HG03457 (cell line): ENCODE results near the gene RCN2.

Source experiments
- ATAC-seq: cut with Tn5 transposase; IDR thresholded peaks from one replicate; pipeline ENCODE4 v1.9.1; 2021; ENCODE audit warnings: moderate number of reproducible peaks; ENCODE audit not compliant: unreplicated experiment

RCN2 gene

DNA sequence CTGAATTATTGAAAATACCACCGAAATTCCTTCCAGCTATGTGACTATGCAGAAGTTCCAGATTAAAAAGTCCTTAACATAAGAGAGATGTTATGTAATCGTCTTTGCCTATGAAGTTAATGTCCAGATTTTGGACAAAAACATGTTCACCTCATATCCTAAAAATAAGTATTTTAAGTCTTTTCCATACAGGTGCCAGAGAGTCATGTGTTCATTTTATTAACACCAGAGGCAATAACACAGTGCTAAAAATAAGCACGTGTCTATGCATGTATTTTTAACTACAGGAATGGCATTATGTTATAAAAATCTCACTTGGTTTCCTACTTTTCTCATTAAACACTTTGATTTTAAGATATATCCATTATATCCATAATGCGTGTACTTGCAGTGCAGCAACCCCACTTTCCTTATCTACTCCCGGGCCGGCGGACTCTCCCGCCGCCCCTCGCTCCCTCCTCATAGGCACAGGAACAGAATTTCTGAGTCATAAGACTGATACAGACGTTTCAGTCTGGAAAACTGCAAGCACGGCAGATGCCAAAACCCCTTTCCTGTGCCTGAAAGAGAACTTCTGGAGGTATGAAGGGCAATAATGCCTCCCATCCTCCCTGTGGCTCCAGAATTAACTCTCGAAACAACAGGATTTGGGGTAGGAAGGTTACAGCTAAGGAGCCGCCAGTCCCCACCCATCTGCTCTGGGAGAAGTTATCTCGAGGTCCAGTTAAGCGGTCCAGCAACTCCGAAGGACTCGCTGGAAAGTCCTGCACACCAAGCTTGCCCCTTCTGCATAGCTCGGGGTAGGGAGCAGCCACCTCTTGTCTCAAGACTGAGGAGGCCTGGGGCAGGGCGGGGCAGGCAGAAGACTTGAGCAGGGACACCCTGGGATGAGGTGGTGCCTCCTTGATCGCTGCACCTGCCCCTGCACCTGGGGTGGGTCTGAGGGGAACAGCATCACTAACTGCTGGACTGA is 41.1 kb downstream of the RCN2 start:
- ATAC-seq = no peak

- ATAC-seq = no peak
Measured at GRCh38 chr15:76973362-76973743, 41.8 kb downstream of the RCN2 start.

DNA sequence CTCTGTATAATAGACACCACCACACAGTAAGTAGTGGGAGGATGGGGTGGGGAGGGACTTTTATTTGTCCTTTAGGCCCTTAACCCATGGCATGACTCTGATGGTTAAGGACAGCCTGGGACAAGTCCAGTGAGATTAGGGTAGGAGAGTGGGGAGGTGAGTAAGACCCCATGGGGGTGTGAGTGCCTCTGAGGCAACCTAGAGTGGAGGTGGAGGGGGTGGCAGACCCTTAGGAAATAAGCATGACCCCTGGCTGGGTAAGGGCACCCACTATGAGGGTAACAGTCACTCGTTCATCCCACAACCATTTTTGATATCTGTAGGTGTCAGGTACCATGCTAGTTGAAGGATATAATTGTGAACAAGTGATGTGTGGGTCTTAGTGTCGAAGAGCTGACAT is 42.4 kb downstream of the RCN2 start:
- no peak for ATAC-seq

DNA sequence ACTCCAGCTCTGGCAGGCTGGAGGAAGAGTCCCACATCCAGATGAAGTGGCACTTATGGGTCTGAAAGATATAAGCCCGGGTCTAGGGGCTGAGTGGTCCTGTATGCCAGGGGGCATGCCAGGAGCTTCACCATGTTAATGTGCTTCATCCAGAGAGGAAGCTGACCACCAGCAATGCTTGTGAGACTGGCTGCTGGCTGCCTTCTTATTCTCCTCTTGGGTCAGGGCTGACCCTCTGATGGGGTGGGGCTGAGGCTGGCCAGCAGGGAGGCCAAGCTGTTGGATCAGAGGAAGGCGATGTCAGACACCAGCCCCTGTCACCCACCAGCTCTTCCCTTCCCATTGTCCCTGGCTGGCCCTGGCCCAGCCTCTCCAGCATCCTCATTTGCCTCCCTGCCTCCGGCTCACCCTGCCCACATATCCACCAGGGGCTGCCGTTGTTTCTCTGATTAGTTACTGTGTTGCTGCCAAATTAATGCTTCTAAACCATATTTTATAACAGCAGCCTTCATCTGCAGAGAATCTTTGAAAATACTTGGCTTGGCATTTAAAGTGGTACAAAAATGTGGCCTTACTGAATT is 43.0 kb downstream of the RCN2 start:
- ATAC-seq = no peak

DNA sequence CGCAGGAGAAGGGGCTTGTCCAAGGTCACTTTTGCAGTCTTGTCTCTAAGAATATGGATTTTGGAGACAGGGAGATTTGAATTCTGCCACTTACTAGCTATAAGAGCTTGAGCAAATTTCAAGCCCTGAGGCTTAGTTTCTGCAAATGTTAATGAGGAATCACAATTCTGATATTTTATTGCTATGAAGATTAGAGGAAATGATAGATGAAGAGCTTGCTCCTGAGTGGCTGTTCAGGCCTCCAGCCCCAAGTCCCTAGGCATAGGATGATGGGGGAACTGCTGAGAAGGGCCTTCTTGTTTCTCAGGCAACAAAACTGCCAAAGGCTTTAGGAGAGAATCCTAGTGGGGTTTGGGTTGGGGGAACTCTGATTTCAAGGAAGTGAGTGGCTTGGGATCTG is 44.6 kb downstream of the RCN2 start:
- no peak for ATAC-seq

- no peak for ATAC-seq
Measured at GRCh38 chr15:76976572-76977270, 45.2 kb downstream of the RCN2 start.

DNA sequence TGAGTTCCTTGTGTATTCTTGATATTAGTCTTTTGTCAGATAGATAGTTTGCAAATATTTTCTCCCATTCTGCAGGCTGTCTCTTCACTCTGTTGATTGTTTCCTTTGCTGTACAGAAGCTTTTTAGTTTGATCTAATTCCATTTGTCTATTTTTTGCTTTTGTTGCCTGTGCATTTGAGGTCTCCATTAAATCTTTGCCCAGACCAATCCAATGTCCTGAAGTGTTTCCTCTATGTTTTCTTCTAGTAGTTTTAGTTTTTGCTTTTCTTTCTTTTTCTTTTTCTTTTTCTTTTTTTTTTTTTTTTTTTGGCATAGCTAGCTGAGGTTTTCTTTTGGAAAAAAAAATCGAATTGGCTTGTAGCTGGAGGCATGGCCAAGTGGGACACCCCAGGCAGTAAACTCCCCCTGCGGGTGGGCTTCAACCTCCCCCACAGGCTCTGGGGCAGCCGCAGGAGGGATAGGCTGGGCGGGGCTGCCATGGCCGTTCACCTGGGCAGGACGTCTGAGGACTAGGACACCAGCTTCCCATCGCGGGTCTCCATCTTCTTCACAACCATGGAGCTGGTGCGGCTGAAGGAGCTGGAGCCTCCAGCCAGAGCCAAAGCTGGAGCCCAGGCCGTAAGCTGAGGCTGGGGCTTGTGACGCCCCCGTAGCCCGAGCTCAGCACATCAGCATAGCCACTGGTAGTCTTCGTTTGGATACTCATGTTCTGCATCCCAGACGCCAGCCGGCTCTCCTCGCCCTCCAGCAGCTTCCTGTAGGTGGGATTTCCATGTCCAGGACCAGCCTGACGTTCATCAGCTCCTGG is 47.2 kb downstream of the RCN2 start:
- no peak for ATAC-seq

DNA sequence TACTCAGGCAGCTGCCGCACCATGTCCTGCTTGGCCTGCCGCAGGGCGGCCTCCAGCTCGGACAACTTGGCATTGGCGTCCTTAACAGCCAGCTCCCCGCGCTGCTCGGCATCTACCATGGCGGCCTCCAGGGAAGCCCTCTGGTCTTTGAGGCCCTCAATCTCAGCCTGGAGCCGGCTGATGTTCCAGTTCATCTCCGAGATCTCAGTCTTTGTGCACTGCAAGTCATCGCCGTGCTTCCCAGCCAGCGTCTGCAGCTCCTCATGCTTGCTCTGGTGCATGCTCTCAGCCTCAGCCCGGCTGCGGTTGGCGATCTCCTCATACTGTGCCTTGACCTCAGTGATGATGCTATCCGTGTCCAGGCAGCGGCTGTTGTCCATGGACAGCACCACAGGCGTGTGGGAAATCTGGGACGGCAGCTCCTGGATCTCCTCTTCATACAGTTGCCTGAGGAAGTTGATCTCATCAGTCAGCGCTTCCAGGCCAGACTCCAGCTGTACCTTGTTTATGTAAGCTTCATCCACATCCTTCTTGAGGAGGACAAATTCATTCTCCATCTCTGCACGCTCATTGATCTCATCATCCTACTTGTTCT is 47.9 kb downstream of the RCN2 start:
- ATAC-seq = no peak

DNA sequence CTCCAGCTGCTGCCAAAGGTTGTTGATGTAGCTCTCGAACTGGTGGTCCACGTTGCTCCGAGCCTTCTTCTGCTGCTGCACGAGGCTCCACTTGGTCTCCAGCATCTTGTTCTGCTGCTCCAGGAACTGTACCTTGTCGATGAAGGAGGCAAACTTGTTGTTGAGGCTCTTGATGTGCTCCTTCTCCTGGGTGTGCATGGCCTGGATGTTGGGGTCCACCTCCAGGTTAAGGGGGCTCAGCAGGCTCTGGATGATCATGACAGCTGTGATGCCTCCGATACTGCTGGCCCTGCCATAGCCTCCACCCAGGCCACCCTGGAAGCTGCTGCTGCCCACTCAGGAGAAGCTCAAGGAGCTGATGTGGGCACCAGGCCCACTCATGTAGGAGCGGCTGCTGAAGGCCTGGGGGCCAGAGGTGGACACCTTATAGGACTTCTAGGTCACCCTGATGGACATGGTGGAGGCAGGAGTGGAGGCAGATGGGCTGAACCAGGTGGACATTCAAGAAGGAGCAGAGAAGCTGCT is 48.5 kb downstream of the RCN2 start:
- ATAC-seq = no peak

DNA sequence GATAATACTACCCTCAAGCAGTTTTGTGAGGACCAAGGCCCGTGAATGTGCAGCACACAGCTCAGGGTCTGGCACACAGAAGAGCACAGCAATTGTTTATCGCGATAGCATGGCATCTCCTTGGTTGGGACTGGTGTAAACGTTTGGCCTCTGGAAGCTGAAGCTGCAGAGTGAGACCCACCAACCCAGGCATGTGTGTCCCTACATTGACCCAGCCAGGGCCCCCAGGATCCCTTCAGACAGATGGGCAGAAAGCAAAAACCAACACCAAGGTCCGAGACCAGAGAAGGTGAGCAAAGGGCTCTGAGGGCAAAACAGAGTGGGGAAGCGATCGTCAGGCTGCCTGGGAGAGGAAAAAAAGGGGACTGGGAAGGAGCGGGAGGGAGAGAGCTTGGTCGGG is 50.8 kb downstream of the RCN2 start:
- ATAC-seq = no peak

- ATAC-seq = no peak
Measured at GRCh38 chr15:76982756-76983155, 51.2 kb downstream of the RCN2 start.

DNA sequence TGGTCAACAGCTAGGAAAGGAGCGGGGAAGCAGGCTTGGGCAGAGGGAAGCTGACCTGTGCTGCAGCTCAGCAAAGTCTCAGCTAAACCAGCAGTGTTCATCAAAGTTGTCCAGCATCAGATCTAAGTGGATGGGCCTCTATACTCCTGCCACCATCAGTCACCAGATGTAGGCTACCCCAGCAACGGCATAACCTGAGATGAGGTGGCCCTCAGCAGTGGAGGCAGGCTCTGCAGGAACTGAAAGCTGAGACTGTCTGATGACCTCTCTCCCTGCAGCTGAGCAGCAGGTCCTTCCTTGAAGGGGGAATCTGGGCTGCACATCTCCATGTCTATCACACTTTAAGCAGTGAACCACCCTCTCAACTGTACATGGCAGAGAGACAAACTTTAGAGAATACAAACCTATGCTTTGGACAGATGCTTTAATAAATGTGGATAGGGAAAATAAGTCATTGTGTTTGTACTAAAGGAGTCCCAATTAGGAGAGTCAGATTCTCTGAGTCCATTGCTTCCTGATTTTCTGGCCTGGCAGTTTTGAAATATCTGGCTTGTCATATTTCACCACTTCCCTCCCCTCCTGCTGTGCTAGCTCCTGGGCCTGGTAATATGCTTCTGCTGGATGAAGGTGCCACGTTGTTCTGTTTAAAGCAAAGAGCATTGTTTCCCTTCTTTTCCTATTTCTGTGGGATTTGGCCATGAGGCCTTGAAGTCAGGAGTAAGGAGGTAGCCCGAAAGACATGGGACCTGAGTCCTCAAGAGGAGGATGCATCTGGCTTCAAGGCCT is 52.2 kb downstream of the RCN2 start:
- no peak for ATAC-seq

DNA sequence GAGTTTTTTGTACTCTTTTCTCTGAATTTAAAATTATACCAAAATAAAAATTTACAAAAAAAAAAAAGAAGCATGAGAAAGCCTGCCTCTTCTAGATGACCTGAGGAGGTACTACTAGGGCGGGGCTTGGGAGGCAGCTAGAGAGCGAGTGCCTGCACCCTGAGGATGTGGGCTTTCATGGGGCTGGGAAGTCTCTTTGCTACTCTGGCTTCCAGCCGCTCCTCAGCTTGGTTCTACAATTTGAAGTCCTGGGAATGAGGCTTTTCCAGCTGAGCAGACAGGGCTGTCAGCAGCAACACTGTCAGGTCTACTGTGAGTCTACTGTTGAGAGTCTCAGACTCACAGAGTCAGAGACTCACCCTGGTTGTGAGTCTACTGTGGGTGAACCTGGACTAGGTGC is 55.2 kb downstream of the RCN2 start:
- ATAC-seq = no peak

DNA sequence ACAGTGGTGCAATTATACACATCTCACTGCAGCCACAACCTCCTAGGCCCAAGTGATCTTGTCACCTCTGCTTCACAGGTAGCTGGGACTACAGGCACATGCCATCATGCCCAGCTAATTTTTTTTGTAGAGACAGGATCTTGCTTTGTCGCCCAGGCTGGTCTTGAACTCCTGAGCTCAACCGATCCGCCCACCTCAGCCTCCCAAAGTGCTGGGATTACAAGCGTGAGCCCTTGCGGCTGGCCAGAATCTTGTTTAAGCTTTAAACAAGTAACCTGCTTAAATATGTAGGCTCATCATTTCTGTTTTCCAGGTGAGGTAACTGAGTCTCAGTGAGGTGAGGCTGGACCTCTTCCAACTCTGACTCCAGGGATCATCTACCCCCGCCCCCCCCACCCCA is 55.7 kb downstream of the RCN2 start:
- ATAC-seq = no peak

DNA sequence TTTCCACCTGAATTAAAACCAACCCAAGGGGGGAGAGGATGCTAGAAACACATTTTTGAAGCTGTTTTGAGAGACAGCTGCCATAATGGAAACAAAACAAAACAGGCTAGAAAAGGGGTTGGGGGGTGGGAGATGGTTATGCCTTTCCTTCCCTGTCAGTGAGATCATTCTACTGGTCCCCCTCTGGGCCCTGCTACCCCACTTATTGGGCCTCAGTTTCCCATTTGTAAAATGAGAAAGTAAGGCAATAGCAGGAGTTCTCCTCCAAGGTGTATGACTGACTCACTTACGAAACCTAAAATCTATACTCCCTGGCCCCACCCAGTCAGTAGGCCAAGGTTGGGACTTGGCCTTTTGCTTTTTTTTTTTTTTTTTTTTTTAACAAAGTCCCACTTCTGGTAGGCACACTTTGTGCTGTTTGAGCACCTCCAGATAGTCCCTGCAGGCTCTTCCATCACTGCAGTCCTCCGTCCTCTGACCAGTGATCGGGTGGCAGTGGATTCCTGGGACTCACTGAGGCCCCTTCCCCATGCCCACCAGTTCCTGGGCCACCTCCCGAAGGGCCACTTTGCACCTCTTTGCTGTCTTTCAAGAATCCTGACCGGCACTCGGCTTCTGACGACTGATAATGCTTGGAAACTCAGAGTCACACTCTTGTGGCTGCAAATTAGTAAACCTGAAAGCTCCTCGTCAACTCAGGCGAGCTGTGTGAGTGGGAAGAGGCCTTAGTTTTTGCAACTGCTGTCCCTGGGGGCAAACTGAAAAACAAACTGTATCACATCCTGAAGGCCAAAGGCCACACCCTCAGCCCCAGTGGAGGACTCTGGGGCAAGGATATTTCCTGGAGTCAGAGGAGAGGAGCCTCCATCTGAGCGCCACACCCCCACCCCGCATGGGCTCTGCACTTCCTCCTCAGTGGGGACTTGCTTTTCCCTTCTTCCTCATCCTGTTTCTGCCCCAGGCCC is 56.6 kb downstream of the RCN2 start:
- ATAC-seq = peak; percentile 57

DNA sequence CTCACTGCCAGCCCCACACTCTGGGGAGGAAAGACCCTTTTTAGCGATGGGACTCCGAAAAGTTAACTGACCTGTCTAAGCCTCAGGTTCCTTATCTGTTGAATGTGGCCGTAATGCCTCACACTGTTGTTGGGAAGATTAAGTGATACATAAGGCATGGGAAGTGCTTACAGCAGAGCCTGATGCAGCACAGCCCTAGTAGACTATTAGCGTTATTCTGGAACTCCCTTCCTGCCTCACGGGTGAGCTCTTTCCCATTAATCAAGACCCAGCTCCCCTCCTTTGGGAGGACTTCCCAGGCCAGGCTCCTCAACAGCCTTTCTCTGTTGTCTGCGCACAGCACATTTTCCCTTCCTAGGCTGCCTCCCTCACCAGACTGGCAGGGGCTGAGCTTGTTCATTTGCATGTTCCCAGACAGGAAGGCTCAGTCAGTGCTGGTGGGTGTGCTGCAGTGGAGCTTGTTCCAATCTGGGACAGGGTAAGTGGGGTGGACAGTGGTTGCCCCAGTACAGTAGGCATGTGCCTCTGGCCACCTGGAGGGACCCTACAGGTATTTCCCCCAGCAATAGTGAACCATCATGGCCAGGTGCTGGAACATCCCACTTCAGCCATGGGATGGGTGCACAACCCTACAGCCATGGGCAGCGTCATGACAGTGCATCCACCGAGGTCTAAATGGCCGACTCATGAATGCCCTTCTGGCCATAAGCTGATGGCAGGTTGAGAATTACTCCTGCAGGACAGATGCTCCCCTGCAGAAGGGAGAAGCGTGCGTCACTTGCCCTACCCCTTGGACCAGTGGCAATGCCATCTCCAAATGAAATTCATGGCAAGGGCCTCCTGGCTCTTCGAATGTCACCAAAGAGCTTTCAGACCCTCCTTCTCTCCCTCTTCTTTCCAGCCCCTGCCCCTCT is 57.6 kb downstream of the RCN2 start:
- no peak for ATAC-seq

DNA sequence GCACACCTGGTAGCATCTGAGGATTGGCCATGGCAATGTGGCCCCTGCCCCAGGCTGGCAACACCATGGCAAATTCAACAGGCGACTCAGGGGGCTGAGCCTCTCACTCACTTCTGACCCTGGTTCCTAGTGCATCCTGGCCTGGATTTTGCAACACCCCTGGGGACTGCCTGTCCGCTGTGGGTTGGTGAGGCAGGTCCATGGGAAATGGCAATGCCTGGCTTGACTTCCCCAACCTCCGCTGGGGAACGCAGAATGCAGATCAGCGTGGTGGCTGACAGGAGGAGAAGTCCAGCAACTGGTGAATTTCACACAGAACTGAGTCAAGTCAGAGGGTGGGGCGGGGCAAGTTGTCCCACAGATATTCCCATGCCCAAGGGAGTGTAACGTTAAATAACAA is 59.5 kb downstream of the RCN2 start:
- no peak for ATAC-seq
